Thyroid gland (tissue), 4 donors: ENCODE results near the gene FAM174A. TPM values are rescaled to one million over a fixed set of nuclear protein-coding genes. Genes with fewer than 3 reads are reported as not detected.

Experiments used
- DNase-seq, 2 donors: peaks; one replicate each; pipeline ENCODE4 v3.0.0-alpha.2; 2019
- H3K27ac ChIP-seq, 3 donors: fragments of 200-600 bp; sonication (generic); 1 replicate in 2 of 3; 2 replicates in 1 of 3; pipeline ENCODE4 v1.5.1; 2016 to 2019; ENCODE audit warnings: mild to moderate bottlenecking in 1 of 3, moderate library complexity in 1 of 3
- H3K27me3 ChIP-seq: fragments of 200-600 bp; sonication (generic); one replicate; pipeline ENCODE4 v1.5.1; 2019
- H3K36me3 ChIP-seq, 2 donors: fragments of 200-600 bp; sonication (generic); one replicate each; pipeline ENCODE4 v1.5.1; 2016 to 2019
- H3K4me1 ChIP-seq, 2 donors: fragments of 200-600 bp; sonication (generic); one replicate each; pipeline ENCODE4 v1.5.1; 2017 to 2019
- H3K4me3 ChIP-seq, 3 donors: fragments of 200-600 bp; sonication (generic); replicated peaks in 1 of 3; 1 replicate in 2 of 3; 2 replicates in 1 of 3; pipeline ENCODE4 v1.5.1; 2016; ENCODE audit warnings: mild to moderate bottlenecking in 1 of 3
- H3K9me3 ChIP-seq: fragments of 200-600 bp; sonication (generic); one replicate; pipeline ENCODE4 v1.5.1; 2017
- CTCF ChIP-seq, 6 experiments: fragments of 200-600 bp in 3 of 6; fragments of 450-650 bp in 3 of 6; sonication (generic) in 3 of 6; IDR thresholded peaks; one replicate each; pipeline ENCODE4 v1.5.1; 2016 to 2019; ENCODE audit warnings: antibody characterized with exemption in 6 of 6, mild to moderate bottlenecking in 2 of 6, inconsistent platforms in 1 of 6, moderate library complexity in 1 of 6
- POLR2A ChIP-seq, 2 donors: fragments of 450-650 bp; IDR thresholded peaks; one replicate each; pipeline ENCODE4 v1.6.1; 2017; ENCODE audit warnings: antibody characterized with exemption in 2 of 2, mild to moderate bottlenecking in 2 of 2, moderate library complexity in 1 of 2
- WGBS, 2 donors: methylation state at CpG; one replicate each; pipeline ENCODE4 v1.1.5; 2017; 5-methylcytosine and 5-hydroxymethylcytosine counted together
- intact Hi-C: fragments of 100-400 bp; cut with DNase I; formaldehyde crosslinking; loops from one replicate; pipeline ENCODE4 v1.15.1; 2023
- total RNA-seq, 4 donors: library from RNA; depleted of rRNA; stranded (reverse); fragments of >200 nt; gene quantifications; one replicate each; pipeline ENCODE4 v1.2.3, GENCODE V29; 2016

The FAM174A gene
- total RNA-seq, 4 donors from 2014 or later: 22.5 to 28.6 (median 25.8) TPM

GRCh38 chr5:100566382-100567141, 31.4 kb downstream of the FAM174A start:
- intact Hi-C loops: no loop called here
- no peaks in the 10 kb centered on the region for H3K27me3 ChIP-seq
- no peak for DNase-seq
- H3K27ac ChIP-seq: no peak overlapping the region
- 92 to 97% methylated on average over 4 of the region's 4 CpGs for WGBS, 2 donors
- no peaks in the 10 kb centered on the region for H3K9me3 ChIP-seq
- H3K36me3 ChIP-seq: no peaks in the 10 kb centered on the region
- TF ChIP-seq CTCF (IDR thresholded peaks at IDR 0.05) (no peak), POLR2A (IDR thresholded peaks at IDR 0.05) (no peak)
- H3K4me1 ChIP-seq: no peaks in the 10 kb centered on the region
- H3K4me3 ChIP-seq: no peak overlapping the region

- TF ChIP-seq CTCF (IDR thresholded peaks at IDR 0.05): no peak
- no peak for TF ChIP-seq POLR2A (IDR thresholded peaks at IDR 0.05)
- no peak overlapping the region for H3K27ac ChIP-seq
- DNase-seq: no peak
- H3K27me3 ChIP-seq: no peaks in the 10 kb centered on the region
- intact Hi-C loops: no loop called here
- WGBS, 2 donors: 82 to 85% methylated on average over 2 of the region's 2 CpGs
- no peaks in the 10 kb centered on the region for H3K36me3 ChIP-seq
- no peak overlapping the region for H3K4me3 ChIP-seq
- no peaks in the 10 kb centered on the region for H3K9me3 ChIP-seq
- peaks cover 0 to 3% of the 10 kb centered on the region in 2 donors for H3K4me1 ChIP-seq
Observed at GRCh38 chr5:100574716-100575115, 39.5 kb downstream of the FAM174A start.

GRCh38 chr5:100575815-100576214, 40.6 kb downstream of the FAM174A start:
- Histone ChIP-seq H3K4me1 (peaks cover 0 to 3% of the 10 kb centered on the region in 2 donors), H3K9me3 (no peaks in the 10 kb centered on the region), H3K36me3 (no peaks in the 10 kb centered on the region), H3K27ac (peak overlapping the region in 1 of 3 donors; percentile 15), H3K4me3 (no peak overlapping the region), H3K27me3 (no peaks in the 10 kb centered on the region)
- intact Hi-C loops: no loop called here
- no peak for DNase-seq
- TF ChIP-seq POLR2A (IDR thresholded peaks at IDR 0.05) (no peak), CTCF (IDR thresholded peaks at IDR 0.05) (no peak)

GRCh38 chr5:100576217-100576751, 41.1 kb downstream of the FAM174A start:
- H3K27ac ChIP-seq: peak overlapping the region in 2 of 3 donors; percentile 15 to 19
- intact Hi-C loops: no loop called here
- 64 to 81% methylated on average over 2 of the region's 2 CpGs for WGBS, 2 donors
- no peaks in the 10 kb centered on the region for H3K36me3 ChIP-seq
- TF ChIP-seq POLR2A (IDR thresholded peaks at IDR 0.05) (no peak), CTCF (IDR thresholded peaks at IDR 0.05) (no peak)
- H3K9me3 ChIP-seq: no peaks in the 10 kb centered on the region
- no peaks in the 10 kb centered on the region for H3K27me3 ChIP-seq
- peaks cover 0 to 3% of the 10 kb centered on the region in 2 donors for H3K4me1 ChIP-seq
- no peak for DNase-seq
- H3K4me3 ChIP-seq: no peak overlapping the region

GRCh38 chr5:100577506-100577905, 42.3 kb downstream of the FAM174A start:
- Histone ChIP-seq H3K27me3 (no peaks in the 10 kb centered on the region), H3K4me1 (peaks cover 0 to 3% of the 10 kb centered on the region in 2 donors), H3K9me3 (no peaks in the 10 kb centered on the region), H3K36me3 (no peaks in the 10 kb centered on the region), H3K4me3 (no peak overlapping the region), H3K27ac (no peak overlapping the region)
- intact Hi-C loops: no loop called here
- TF ChIP-seq POLR2A (IDR thresholded peaks at IDR 0.05): no peak
- no peak for TF ChIP-seq CTCF (IDR thresholded peaks at IDR 0.05)
- WGBS, 2 donors: 93 to 96% methylated on average over 1 of the region's 1 CpG
- no peak for DNase-seq
